Activated CD8-positive, alpha-beta memory T cell treated with anti-CD3 and anti-CD28 coated beads, Interleukin-2, amount 50 U/mL, for 1 hour (primary cell): ENCODE data around the gene TRABD2B.

Source experiments
- DNase-seq: peaks from one replicate; pipeline ENCODE4 v3.0.0-alpha.2; 2020; ENCODE audit errors: extremely low read depth

The TRABD2B gene

GRCh38 chr1:47758341-47759250, 238.6 kb downstream of the TRABD2B start:
- no peak for DNase-seq

GRCh38 chr1:47757226-47757975, 239.8 kb downstream of the TRABD2B start:
- DNase-seq = no peak

- no peak for DNase-seq
Observed at GRCh38 chr1:47756411-47756810, 240.8 kb downstream of the TRABD2B start.

DNA sequence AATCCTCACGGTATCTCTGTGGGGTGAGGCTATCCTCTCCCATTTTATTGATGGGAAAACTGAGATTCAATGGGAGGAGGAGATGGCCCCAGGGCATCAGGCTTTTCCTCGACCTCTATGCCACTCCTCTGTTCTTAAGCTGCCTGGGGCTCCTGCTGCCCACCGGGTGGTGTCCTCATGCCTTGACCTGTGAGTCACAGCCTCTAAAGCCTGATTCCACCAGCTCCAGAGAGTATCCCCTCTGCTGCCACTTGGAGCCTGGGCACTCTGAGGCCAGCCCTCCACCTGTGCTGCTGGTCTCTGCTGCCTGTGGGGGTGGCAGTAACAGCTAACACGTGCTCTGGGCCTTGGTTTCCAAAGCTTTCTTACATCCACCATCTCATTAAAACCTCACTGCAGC, 241.2 kb downstream of the TRABD2B start:
- DNase-seq = no peak

GRCh38 chr1:47755101-47755990, 241.8 kb downstream of the TRABD2B start:
- no peak for DNase-seq

GRCh38 chr1:47754221-47754620, 243.0 kb downstream of the TRABD2B start:
- DNase-seq = no peak

- no peak for DNase-seq
Observed at GRCh38 chr1:47753808-47754207, 243.4 kb downstream of the TRABD2B start.

GRCh38 chr1:47752559-47752958, 244.6 kb downstream of the TRABD2B start:
- DNase-seq = no peak

DNA sequence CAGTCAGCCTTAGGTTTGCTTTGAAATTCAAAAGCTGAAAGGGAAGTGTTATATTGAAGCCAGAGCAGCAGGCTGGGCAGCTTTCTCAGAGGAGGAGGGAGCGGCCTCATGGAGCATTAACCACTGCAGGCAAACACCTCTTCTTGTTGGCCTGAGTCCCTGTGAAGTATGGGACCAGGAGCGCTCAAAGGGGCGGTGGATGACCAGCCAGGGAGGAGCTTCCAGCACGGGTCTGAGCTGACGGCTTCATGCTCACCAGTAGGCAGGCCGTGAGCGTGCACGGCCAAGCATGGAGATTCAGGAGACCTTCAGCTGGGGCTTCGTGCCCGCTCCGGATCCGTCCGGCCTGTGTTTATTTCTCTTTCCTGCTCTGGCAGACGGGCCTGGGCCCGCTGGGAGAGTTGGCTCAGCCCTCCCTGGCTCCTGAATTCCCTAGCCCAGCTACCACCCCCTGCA, 245.2 kb downstream of the TRABD2B start:
- DNase-seq = no peak

GRCh38 chr1:47751193-47751592, 246.0 kb downstream of the TRABD2B start:
- no peak for DNase-seq

DNA sequence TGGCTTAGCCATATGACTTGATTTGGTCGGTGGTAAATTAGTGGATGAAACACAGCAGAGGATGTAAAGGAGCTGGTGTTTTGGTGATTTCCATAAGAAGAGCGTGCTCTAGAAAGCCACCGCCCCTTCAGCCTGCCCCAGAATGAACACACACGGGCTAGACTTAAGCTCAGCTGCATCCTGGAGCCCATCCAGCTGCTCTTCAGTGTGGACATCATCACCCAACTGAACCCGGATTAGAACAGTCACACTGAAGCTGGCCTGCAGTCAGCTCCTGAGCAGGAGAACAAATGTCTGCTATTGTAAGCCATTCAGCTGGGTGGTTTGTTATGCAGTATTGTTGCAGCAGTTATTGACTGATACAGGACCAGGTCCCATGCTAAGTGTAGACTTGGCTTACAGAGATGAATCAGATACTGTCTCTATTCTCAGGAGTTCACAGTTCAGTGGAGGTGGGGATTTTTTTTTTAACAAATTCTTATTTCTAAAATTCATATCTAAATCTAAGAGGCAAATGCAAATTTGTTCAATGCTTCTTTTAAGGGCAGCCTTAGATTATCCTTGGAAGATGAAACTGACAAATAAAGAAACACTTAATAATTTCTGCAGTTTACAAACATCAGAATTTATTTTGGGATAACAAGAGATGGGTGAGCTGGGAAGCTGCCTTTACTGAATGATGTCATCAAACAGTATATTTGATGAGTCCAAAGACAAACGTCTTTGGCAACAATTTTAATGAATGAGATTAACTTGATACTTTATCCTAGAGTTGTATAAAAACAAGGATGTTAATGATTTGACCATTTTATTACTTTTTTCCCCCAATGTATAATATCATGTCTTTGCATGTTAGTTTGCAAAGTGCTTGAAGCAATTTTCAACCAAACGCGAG, 251.2 kb downstream of the TRABD2B start:
- no peak for DNase-seq

GRCh38 chr1:47742890-47743760, 254.1 kb downstream of the TRABD2B start:
- DNase-seq = no peak

GRCh38 chr1:47738560-47739182, 258.5 kb downstream of the TRABD2B start:
- DNase-seq = no peak

GRCh38 chr1:47732489-47732888, 264.7 kb downstream of the TRABD2B start:
- no peak for DNase-seq

DNA sequence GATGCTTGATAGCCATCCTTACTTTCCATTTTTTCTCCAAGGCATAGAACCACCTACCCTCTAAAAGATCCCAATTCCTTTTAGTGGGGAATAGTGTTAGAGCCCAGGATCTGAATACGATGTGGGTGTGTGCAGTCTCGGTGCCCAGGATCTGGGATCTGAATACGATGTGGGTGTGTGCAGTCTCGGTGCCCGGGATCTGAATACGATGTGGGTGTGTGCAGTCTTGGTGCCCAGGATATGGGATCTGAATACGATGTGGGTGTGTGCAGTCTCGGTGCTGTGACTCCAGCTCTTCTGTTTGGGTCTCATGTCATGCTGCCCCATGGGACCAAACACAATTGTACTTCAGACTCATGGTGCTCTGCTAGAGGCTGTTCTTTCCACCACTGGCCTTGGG, 265.5 kb downstream of the TRABD2B start:
- no peak for DNase-seq

GRCh38 chr1:47729685-47730084, 267.5 kb downstream of the TRABD2B start:
- no peak for DNase-seq

- DNase-seq = no peak
Observed at GRCh38 chr1:47727697-47728085, 269.5 kb downstream of the TRABD2B start.

DNA sequence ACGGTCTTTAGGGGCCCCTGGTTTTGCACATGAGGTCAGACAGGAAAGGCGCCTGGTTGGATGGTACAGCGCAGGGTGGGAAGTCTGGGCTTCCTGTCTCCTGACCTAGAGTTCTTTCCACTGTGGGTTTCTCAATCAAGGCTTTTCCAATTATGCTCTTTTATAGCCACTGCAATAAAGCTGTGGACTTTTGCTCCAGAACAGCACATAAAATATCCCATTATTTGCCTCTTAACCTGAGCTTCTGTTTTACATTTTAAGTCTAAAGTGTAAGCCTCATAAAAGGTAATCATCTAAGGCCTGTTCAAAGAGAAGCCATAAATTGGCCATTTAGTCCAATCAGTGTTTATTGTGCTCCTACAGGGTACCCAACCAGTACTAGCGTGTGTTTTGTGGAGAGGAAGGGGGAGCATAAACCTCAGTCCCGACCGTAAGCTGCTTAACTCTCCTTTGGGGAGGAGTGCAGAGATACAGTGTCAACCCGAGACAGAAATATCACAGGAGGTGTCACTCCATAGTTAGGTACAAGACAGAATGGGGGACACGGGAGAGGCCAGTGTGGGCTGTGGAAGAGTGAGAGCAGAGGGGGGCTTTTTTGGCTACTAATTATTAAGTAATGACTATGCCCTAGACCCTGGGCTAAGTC, 270.0 kb downstream of the TRABD2B start:
- DNase-seq = no peak
